Esophagus muscularis mucosa (tissue), 4 donors: Measurements from ENCODE around the gene PRSS50. TPM values are rescaled to one million over a fixed set of nuclear protein-coding genes. Genes with fewer than 3 reads are reported as not detected.

ENCODE experiments used
- DNase-seq: peaks from one replicate; pipeline ENCODE4 v3.0.0-alpha.2; 2017; ENCODE audit errors: extremely low spot score
- H3K27ac ChIP-seq, 4 donors: fragments of 200-600 bp; sonication (generic); replicated peaks in 1 of 4; 1 replicate in 3 of 4; 2 replicates in 1 of 4; pipeline ENCODE4 v1.5.1; 2016 to 2019; ENCODE audit warnings: mild to moderate bottlenecking in 1 of 4
- H3K27me3 ChIP-seq, 4 donors: fragments of 200-600 bp; sonication (generic); one replicate each; pipeline versions ENCODE4 v1.5.1 to v1.6.0; 2016 to 2019
- H3K36me3 ChIP-seq, 4 donors: fragments of 200-600 bp; sonication (generic); one replicate each; pipeline ENCODE4 v1.5.1; 2016 to 2019
- H3K4me1 ChIP-seq, 4 donors: fragments of 200-600 bp; sonication (generic); one replicate each; pipeline ENCODE4 v1.5.1; 2016 to 2019
- H3K4me3 ChIP-seq, 4 donors: fragments of 200-600 bp; sonication (generic); 1 replicate in 2 of 4; 2 replicates in 2 of 4; pipeline ENCODE4 v1.5.1; 2016 to 2019; ENCODE audit warnings: mild to moderate bottlenecking in 4 of 4, moderate library complexity in 1 of 4
- H3K9me3 ChIP-seq, 4 donors: fragments of 200-600 bp; sonication (generic); 1 replicate in 3 of 4; 2 replicates in 1 of 4; pipeline ENCODE4 v1.5.1; 2016 to 2019
- CTCF ChIP-seq, 3 experiments: fragments of 200-600 bp in 2 of 3; fragments of 450-650 bp in 1 of 3; sonication (generic) in 2 of 3; IDR thresholded peaks; one replicate each; pipeline ENCODE4 v1.5.1; 2017 to 2019; ENCODE audit warnings: antibody characterized with exemption in 3 of 3, mild to moderate bottlenecking in 2 of 3, moderate library complexity in 1 of 3
- EP300 ChIP-seq: sonication (generic); formaldehyde crosslinking; IDR thresholded peaks from one replicate; pipeline ENCODE4 v1.6.1; 2017; ENCODE audit warnings: antibody characterized with exemption
- POLR2A ChIP-seq: fragments of 450-650 bp; IDR thresholded peaks from one replicate; pipeline ENCODE4 v1.6.1; 2017; ENCODE audit warnings: antibody characterized with exemption, moderate library complexity, mild to moderate bottlenecking, low read depth
- POLR2AphosphoS5 ChIP-seq, 2 donors: sonication (generic); formaldehyde crosslinking; IDR thresholded peaks; one replicate each; pipeline ENCODE4 v1.6.1; 2017; ENCODE audit warnings: antibody characterized with exemption in 2 of 2
- WGBS: methylation state at CpG from one replicate; pipeline ENCODE4 v1.1.5; 2018; 5-methylcytosine and 5-hydroxymethylcytosine counted together
- intact Hi-C: fragments of 100-400 bp; cut with DNase I; formaldehyde crosslinking; loops from one replicate; pipeline ENCODE4 v1.15.1; 2023
- total RNA-seq, 4 donors: library from RNA; depleted of rRNA; stranded (reverse); fragments of >200 nt; gene quantifications; one replicate each; pipeline versions ENCODE4 v1.1.0 to v1.2.1, GENCODE V29; 2016

Gene PRSS50
- total RNA-seq, 4 donors from 2014 or later: 0.32 to 0.46 (median 0.42) TPM; not detected in 1

- no peaks in the 10 kb centered on the region for H3K9me3 ChIP-seq
- TF ChIP-seq POLR2AphosphoS5 (IDR thresholded peaks at IDR 0.05): no peak
- no peak for TF ChIP-seq CTCF (IDR thresholded peaks at IDR 0.05)
- no peak for TF ChIP-seq EP300
- no peak for TF ChIP-seq POLR2A
- no peak overlapping the region for H3K27ac ChIP-seq
- no peak overlapping the region for H3K4me3 ChIP-seq
- WGBS: 78% methylated on average over 5 of the region's 5 CpGs
- no peaks in the 10 kb centered on the region for H3K27me3 ChIP-seq
- H3K4me1 ChIP-seq: peaks cover 0 to 13% (median 0%) of the 10 kb centered on the region in 4 donors
- peaks cover 0 to 97% (median 32%) of the 10 kb centered on the region in 4 donors for H3K36me3 ChIP-seq
- intact Hi-C loops: no loop called here
- DNase-seq: no peak
Measured at GRCh38 chr3:46679681-46680080, 38.0 kb downstream of the PRSS50 start.

GRCh38 chr3:46678280-46678679 is 39.4 kb downstream of the PRSS50 start:
- H3K4me3 ChIP-seq: no peak overlapping the region
- H3K27ac ChIP-seq: no peak overlapping the region
- no peak for DNase-seq
- peaks cover 0 to 13% (median 0%) of the 10 kb centered on the region in 4 donors for H3K4me1 ChIP-seq
- no peaks in the 10 kb centered on the region for H3K27me3 ChIP-seq
- intact Hi-C loops: no loop called here
- no peaks in the 10 kb centered on the region for H3K9me3 ChIP-seq
- WGBS: 75% methylated on average over 3 of the region's 6 CpGs
- H3K36me3 ChIP-seq: peaks cover 0 to 97% (median 31%) of the 10 kb centered on the region in 4 donors
- TF ChIP-seq CTCF (IDR thresholded peaks at IDR 0.05) (no peak), POLR2AphosphoS5 (IDR thresholded peaks at IDR 0.05) (no peak), POLR2A (no peak), EP300 (no peak)

DNA sequence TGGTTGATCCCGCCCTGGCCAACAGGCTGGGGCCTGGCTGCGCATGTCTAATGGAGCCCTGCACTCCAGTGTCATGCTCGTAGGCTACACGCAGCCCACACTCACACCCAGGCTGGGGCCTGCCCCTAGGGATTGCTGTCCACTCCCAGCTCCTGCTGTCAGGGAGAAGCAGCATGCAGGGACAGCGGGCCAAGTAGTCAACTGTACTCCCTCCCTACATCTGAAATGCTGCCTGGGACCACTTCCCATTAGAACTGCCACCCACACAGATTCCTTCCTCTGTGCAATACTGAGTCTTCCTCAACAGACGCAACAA is 40.3 kb downstream of the PRSS50 start:
- intact Hi-C loops: no loop called here
- DNase-seq: no peak
- Histone ChIP-seq H3K4me3 (no peak overlapping the region), H3K27me3 (no peaks in the 10 kb centered on the region), H3K27ac (no peak overlapping the region), H3K9me3 (no peaks in the 10 kb centered on the region), H3K36me3 (peaks cover 0 to 94% (median 31%) of the 10 kb centered on the region in 4 donors), H3K4me1 (peaks cover 0 to 13% (median 0%) of the 10 kb centered on the region in 4 donors)
- no peak for TF ChIP-seq CTCF (IDR thresholded peaks at IDR 0.05)
- TF ChIP-seq EP300: no peak
- TF ChIP-seq POLR2AphosphoS5 (IDR thresholded peaks at IDR 0.05): no peak
- TF ChIP-seq POLR2A: no peak
- WGBS: 74% methylated on average over 6 of the region's 6 CpGs

DNA sequence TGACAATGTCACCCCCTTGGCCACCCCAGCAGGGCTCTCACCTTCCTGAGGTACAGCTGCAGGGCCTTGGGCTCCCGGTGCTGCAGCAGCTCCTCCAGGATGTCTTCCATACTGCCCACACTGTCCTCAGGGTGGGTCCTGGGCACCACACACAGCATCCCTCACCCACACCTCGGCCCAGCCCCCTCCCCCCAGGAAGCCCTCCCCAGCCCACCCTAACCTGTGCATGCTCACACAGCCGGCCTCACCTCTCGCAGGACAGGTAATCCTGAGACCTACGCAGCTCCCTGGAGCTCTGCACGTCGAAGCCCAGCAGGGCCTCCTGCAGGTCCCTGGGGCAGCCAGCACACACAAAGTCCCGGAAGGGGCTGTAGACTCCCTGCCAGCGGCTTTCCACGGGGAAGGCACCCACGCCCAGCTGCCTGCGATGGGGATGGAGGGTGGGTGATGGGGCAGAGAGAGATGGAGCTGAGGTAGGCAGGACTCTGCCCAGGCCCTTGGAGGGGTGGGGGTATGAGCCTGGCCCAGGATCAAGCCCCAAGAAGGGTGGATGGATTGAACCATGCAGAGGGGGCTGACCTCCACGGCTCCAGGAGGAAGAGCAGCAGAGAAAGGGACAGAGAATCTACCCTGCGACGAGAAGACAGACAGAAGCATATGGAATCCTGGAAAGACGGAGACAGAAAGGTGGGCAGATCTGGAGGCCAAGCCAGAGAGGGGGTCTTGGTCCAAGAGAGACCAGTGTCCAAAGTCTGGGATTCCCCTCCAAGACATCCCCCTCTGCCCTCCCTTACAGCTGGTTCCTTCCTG is 40.9 kb downstream of the PRSS50 start:
- TF ChIP-seq POLR2AphosphoS5 (IDR thresholded peaks at IDR 0.05) (no peak), POLR2A (no peak), EP300 (no peak), CTCF (IDR thresholded peaks at IDR 0.05) (no peak)

More for the DNA sequence above, 40.9 kb downstream of the PRSS50 start:
- H3K27me3 ChIP-seq: no peaks in the 10 kb centered on the region
- WGBS: 82% methylated on average over 15 of the region's 16 CpGs
- no peak overlapping the region for H3K27ac ChIP-seq
- no peaks in the 10 kb centered on the region for H3K9me3 ChIP-seq
- DNase-seq: no peak
- intact Hi-C loops: no loop called here
- peaks cover 0 to 12% (median 0%) of the 10 kb centered on the region in 4 donors for H3K4me1 ChIP-seq
- peaks cover 0 to 94% (median 33%) of the 10 kb centered on the region in 4 donors for H3K36me3 ChIP-seq
- H3K4me3 ChIP-seq: no peak overlapping the region
